ENCODE results near the gene ALG14. TPM values are rescaled to one million over a fixed set of nuclear protein-coding genes. Genes with fewer than 3 reads are reported as not detected.

ALG14 gene
- total and polyA plus RNA-seq, 2 donors (not counting 3 experiments of a cell fraction or from before 2014, with no cell fraction given): 2.6 to 8.6 TPM

DNA sequence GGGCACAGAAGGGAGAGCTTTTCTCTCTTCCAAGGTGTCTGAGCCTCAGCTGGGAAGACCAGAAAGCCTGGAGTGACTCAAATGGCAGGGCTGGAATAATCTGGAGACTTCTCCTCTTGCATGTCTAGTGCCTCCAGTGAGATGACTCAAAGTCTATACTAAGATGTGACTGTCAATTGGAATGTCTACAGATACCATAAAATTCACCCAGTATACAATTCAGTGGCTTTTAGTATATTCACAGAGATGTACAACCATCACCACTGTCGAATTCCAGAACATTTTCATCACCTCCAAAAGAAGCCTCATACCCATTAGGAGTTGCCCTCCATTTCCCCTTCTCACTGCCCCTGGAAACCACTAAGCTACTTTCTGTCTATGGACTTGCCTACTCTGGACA is 97.9 kb downstream of the ALG14 start:
- Histone ChIP-seq H3K4me1 (ENCODE audit: control insufficient read depth, extremely low read depth, insufficient read depth, low read length) (peaks cover 16% of the 10 kb centered on the region), H3K9ac (replicated peaks; ENCODE audit: extremely low read depth, insufficient read depth, low read length) (no peak overlapping the region), H3K27ac (ENCODE audit: insufficient read depth, low read depth, low read length) (no peak overlapping the region), H4K20me1 (replicated peaks; ENCODE audit: control insufficient read depth, extremely low read depth, insufficient read depth, low read length) (no peaks in the 10 kb centered on the region), H3K4me3 (replicated peaks in 1 of 3; ENCODE audit: insufficient read depth in 1 of 3, low read depth in 1 of 3, low read length in 3 of 3) (no peak overlapping the region), H3K9me3 (replicated peaks; ENCODE audit: control insufficient read depth, insufficient read depth, low read length) (no peaks in the 10 kb centered on the region), H3K27me3 (ENCODE audit: control insufficient read depth in 2 of 2, insufficient read depth in 2 of 2, low read length in 2 of 2) (no peaks in the 10 kb centered on the region), H3K4me2 (ENCODE audit: insufficient read depth, low read length) (no peak overlapping the region), H3K36me3 (ENCODE audit: control insufficient read depth in 2 of 2, extremely low read depth in 1 of 2, insufficient read depth in 2 of 2, low read length in 2 of 2) (no peaks in the 10 kb centered on the region), H3K79me2 (ENCODE audit: control insufficient read depth, insufficient read depth, low read length) (no peaks in the 10 kb centered on the region), H3K9me1 (replicated peaks; ENCODE audit: control insufficient read depth, extremely low read depth, insufficient read depth, low read length) (no peaks in the 10 kb centered on the region), H2AFZ (ENCODE audit: low read depth, low read length) (no peak overlapping the region)
- intact Hi-C loops (cut with micrococcal nuclease): no loop called here
- TF ChIP-seq, protein P1, sequence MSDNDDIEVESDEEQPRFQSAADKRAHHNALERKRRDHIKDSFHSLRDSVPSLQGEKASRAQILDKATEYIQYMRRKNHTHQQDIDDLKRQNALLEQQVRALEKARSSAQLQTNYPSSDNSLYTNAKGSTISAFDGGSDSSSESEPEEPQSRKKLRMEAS (IDR thresholded peaks at IDR 0.05; ENCODE audit: insufficient read depth, insufficient read length): no peak
- TF ChIP-seq JUN (IDR thresholded peaks at IDR 0.05; ENCODE audit: borderline replicate concordance, insufficient read depth, insufficient read length, low read depth): no peak
- no peak for TF ChIP-seq POLR2A (IDR thresholded peaks at IDR 0.05; ENCODE audit: low read depth, low read length)
- TF ChIP-seq EZH2 (IDR thresholded peaks at IDR 0.05; ENCODE audit: borderline replicate concordance, low read depth, low read length, severe bottlenecking): no peak
- no peak for TF ChIP-seq MYC (IDR thresholded peaks at IDR 0.05; ENCODE audit: low read depth, low read length)
- no peak for TF ChIP-seq POLR2AphosphoS5 (IDR thresholded peaks at IDR 0.05; ENCODE audit: insufficient read depth, low read depth, low read length)
- no peak for TF ChIP-seq FOS (IDR thresholded peaks at IDR 0.05; ENCODE audit: borderline replicate concordance, insufficient read depth, low read length)
- BruUV-seq (replicated peaks): no TSS peak
- no peak for FAIRE-seq
- DNase-seq (ENCODE audit: low read depth, low spot score): no peak
- ChIA-PET CTCF (interaction anchor here (0.9 kb wide), 1 partner anchor 120 kb away, joined by 4 read pairs; no protein-coding TSS in a partner anchor), POLR2A (no interaction called here)
- dilution Hi-C loops (cut with MboI; ENCODE audit: extremely low pct_ligation_motif_present, low sequenced_read_pairs): no loop called here

DNA sequence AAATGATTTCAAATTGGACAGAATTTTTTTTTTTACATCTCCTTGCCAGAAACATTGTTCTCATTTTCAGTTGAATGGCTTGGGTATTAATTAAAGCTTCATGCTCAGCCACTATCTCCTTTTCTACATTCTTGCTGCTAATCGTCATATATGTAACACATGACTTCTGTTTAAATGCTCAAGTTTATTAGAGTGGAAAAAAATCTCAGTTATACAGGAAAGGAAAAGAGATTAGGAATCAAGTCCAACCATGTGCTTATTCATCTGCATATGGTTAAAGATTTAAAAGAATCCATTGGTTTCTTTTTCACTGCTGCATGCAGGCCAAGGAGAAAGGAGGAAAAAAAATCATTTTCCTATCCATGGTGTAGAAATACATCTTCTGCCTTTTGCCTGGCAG is 98.5 kb downstream of the ALG14 start:
- intact Hi-C loops (cut with micrococcal nuclease) (no loop called here), dilution Hi-C loops (cut with MboI; ENCODE audit: extremely low pct_ligation_motif_present, low sequenced_read_pairs) (no loop called here)
- Histone ChIP-seq H3K36me3 (ENCODE audit: control insufficient read depth in 2 of 2, extremely low read depth in 1 of 2, insufficient read depth in 2 of 2, low read length in 2 of 2) (no peaks in the 10 kb centered on the region), H3K27me3 (ENCODE audit: control insufficient read depth in 2 of 2, insufficient read depth in 2 of 2, low read length in 2 of 2) (no peaks in the 10 kb centered on the region), H3K9me3 (replicated peaks; ENCODE audit: control insufficient read depth, insufficient read depth, low read length) (no peaks in the 10 kb centered on the region), H3K4me2 (ENCODE audit: insufficient read depth, low read length) (no peak overlapping the region), H3K9ac (replicated peaks; ENCODE audit: extremely low read depth, insufficient read depth, low read length) (no peak overlapping the region), H2AFZ (ENCODE audit: low read depth, low read length) (no peak overlapping the region), H3K4me3 (replicated peaks in 1 of 3; ENCODE audit: insufficient read depth in 1 of 3, low read depth in 1 of 3, low read length in 3 of 3) (no peak overlapping the region), H4K20me1 (replicated peaks; ENCODE audit: control insufficient read depth, extremely low read depth, insufficient read depth, low read length) (no peaks in the 10 kb centered on the region), H3K79me2 (ENCODE audit: control insufficient read depth, insufficient read depth, low read length) (no peaks in the 10 kb centered on the region), H3K27ac (ENCODE audit: insufficient read depth, low read depth, low read length) (no peak overlapping the region), H3K4me1 (ENCODE audit: control insufficient read depth, extremely low read depth, insufficient read depth, low read length) (peaks cover 16% of the 10 kb centered on the region), H3K9me1 (replicated peaks; ENCODE audit: control insufficient read depth, extremely low read depth, insufficient read depth, low read length) (no peaks in the 10 kb centered on the region)
- CTCF ChIA-PET: no interaction called here
- FAIRE-seq: no peak
- DNase-seq (ENCODE audit: low read depth, low spot score): peak; percentile 31
- TF ChIP-seq EZH2 (IDR thresholded peaks at IDR 0.05; ENCODE audit: borderline replicate concordance, low read depth, low read length, severe bottlenecking) (no peak), MYC (IDR thresholded peaks at IDR 0.05; ENCODE audit: low read depth, low read length) (no peak), GATA2 (IDR thresholded peaks at IDR 0.05; ENCODE audit: insufficient read depth, insufficient read length, low read depth, low read length) (no peak), POLR2AphosphoS5 (IDR thresholded peaks at IDR 0.05; ENCODE audit: insufficient read depth, low read depth, low read length) (no peak), POLR2A (IDR thresholded peaks at IDR 0.05; ENCODE audit: low read depth, low read length) (no peak), FOS (IDR thresholded peaks at IDR 0.05; ENCODE audit: borderline replicate concordance, insufficient read depth, low read length) (no peak), JUN (IDR thresholded peaks at IDR 0.05; ENCODE audit: borderline replicate concordance, insufficient read depth, insufficient read length, low read depth) (no peak)
- TF ChIP-seq, protein P1 (IDR thresholded peaks at IDR 0.05; ENCODE audit: insufficient read depth, insufficient read length): no peak
- TF ChIP-seq, protein P2, sequence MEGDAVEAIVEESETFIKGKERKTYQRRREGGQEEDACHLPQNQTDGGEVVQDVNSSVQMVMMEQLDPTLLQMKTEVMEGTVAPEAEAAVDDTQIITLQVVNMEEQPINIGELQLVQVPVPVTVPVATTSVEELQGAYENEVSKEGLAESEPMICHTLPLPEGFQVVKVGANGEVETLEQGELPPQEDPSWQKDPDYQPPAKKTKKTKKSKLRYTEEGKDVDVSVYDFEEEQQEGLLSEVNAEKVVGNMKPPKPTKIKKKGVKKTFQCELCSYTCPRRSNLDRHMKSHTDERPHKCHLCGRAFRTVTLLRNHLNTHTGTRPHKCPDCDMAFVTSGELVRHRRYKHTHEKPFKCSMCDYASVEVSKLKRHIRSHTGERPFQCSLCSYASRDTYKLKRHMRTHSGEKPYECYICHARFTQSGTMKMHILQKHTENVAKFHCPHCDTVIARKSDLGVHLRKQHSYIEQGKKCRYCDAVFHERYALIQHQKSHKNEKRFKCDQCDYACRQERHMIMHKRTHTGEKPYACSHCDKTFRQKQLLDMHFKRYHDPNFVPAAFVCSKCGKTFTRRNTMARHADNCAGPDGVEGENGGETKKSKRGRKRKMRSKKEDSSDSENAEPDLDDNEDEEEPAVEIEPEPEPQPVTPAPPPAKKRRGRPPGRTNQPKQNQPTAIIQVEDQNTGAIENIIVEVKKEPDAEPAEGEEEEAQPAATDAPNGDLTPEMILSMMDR (IDR thresholded peaks at IDR 0.05; ENCODE audit: extremely low read depth in 1 of 2, insufficient read depth in 1 of 2, low read depth in 1 of 2, low read length in 2 of 2): no peak
- BruUV-seq (replicated peaks): no TSS peak
- POLR2A ChIA-PET: no interaction called here

All from endothelial cell of umbilical vein (primary cell).